ENCODE measurements around the gene DMRTA1.
"Not testable (repeated sequence)": the region's sequence is repeated elsewhere in the genome, so short reads cannot be mapped to it uniquely, and the experiment has no call there.

The DMRTA1 gene

DNA sequence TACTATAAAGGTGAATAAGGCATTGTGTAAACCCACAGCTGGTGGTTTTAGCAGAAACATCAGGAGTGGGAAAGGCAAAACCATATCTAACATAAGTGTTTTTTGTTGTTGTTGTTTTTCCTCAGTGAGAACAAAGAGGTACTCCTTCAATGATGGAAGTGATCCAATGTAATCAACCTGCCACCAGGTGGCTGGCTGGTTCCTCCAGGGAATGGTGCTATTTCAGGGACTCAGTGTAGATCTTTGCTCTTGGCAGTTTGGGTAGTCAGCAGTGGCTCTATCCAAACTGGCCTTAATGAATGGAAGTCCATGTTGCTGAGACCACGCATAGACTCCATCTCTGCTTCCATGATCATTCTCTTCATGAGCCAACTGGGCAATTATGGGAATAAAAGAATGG lies 10.8 kb downstream of the DMRTA1 start:
- DNase-seq (ENCODE audit: low read depth in 2 of 2): no peak

DNA sequence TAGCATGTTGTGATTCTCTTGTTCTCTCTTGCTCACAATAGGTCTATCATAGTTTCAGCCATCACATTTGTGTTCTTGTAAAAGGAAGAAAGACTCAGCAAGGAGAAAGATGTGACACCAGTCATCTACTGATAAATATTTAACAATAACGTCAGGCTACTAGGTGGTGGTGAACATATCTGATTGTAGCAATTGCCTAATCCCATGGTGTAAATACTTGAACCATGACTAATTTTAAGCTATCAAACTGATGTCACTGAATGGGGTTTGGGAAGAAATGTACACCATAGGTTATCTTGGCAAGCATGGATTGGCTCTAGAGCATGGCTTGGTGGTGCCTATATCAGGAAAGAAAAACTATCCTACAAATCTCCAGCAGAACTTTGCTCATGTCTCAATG lies 16.6 kb downstream of the DMRTA1 start:
- no peak for DNase-seq (ENCODE audit: low read depth in 2 of 2)

GRCh38 chr9:22469928-22470544 lies 23.4 kb downstream of the DMRTA1 start:
- no peak for DNase-seq (ENCODE audit: low read depth in 2 of 2)

- DNase-seq (ENCODE audit: low read depth in 2 of 2): no peak
Observed at GRCh38 chr9:22481566-22481965, 34.9 kb downstream of the DMRTA1 start.

DNA sequence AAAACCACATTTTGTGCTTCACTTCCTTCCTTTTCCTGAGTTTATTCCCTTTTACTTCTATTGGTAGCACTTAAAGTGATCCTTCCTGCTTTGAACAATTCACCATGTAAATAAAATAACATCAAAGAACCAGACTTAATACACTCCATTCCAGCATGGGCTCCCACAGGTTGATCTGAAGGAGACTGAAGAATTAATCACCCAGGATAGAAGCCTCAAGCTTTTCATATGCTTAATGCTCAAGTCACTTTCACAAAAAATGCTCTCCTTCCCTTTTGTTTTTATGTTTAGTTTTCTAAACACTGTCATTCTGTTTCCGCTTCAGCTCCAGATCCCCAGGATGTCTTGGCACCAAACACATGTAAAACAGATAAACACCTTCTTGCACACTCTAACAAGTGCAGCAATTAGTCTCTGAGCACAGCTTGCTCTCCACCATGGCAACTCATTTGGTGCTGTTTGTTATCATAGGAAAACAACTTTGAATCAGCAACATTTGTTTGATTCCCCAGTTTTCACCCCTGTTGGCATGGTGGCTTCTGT lies 37.0 kb downstream of the DMRTA1 start:
- no peak for DNase-seq (ENCODE audit: low read depth in 2 of 2)

DNA sequence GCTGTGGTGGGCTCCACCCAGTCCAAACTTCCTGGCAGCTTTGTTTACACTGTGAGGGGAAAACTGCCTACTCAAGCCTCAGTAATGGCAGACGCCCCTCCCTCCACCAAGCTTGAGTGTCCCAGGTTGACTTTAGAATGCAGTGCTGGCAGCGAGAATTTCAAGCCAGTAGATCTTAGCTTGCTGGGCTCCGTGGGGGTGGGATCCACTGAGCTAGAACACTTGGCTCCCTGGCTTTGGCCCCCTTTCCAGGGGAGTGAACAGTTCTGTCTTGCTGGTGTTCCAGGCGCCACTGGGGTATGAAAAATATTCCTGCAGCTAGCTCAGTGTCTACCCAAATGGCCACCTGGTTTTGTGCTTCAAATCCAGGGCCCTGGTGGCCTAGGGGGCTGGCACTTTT lies 49.6 kb downstream of the DMRTA1 start:
- not testable (repeated sequence) for DNase-seq (ENCODE audit: low read depth in 2 of 2)
